GM19397 (cell line): ENCODE data around the gene SMC5.
A peak's percentile ranks its signal among the peaks of the same experiment; 100 is the strongest.
"Not testable (repeated sequence)": the region's sequence is repeated elsewhere in the genome, so short reads cannot be mapped to it uniquely, and the experiment has no call there.

Experiments
- ATAC-seq: cut with Tn5 transposase; IDR thresholded peaks from one replicate; pipeline ENCODE4 v1.9.1; 2021; ENCODE audit warnings: mild to moderate bottlenecking, moderate library complexity; ENCODE audit not compliant: unreplicated experiment

SMC5 gene

GRCh38 chr9:70258692-70259511 is at the start of gene SMC5:
Gene SMC5 (plus strand): TSS chr9:70258978. CDS start chr9:70259079, 101 bp downstream.
- ATAC-seq: peak; percentile 88

GRCh38 chr9:70217029-70217428 is 41.7 kb upstream of the SMC5 start:
- ATAC-seq: no peak

GRCh38 chr9:70218767-70219166 is 40.0 kb upstream of the SMC5 start:
- no peak for ATAC-seq

- ATAC-seq: no peak
Observed at GRCh38 chr9:70220216-70220615, 38.6 kb upstream of the SMC5 start.

GRCh38 chr9:70222354-70222753 is 36.4 kb upstream of the SMC5 start:
- no peak for ATAC-seq

- ATAC-seq: no peak
Observed at GRCh38 chr9:70228118-70228517, 30.7 kb upstream of the SMC5 start.

- no peak for ATAC-seq
Observed at GRCh38 chr9:70228611-70229010, 30.2 kb upstream of the SMC5 start.

- no peak for ATAC-seq
Observed at GRCh38 chr9:70229026-70229425, 29.8 kb upstream of the SMC5 start.

GRCh38 chr9:70229579-70229978 is 29.2 kb upstream of the SMC5 start:
- no peak for ATAC-seq

GRCh38 chr9:70232476-70232875 is 26.3 kb upstream of the SMC5 start:
- no peak for ATAC-seq

GRCh38 chr9:70234208-70234607 is 24.6 kb upstream of the SMC5 start:
- ATAC-seq: not testable (repeated sequence)

GRCh38 chr9:70245952-70246351 is 12.8 kb upstream of the SMC5 start:
- not testable (repeated sequence) for ATAC-seq

- ATAC-seq: no peak
Observed at GRCh38 chr9:70250221-70250620, 8.6 kb upstream of the SMC5 start.

- ATAC-seq: no peak
Observed at GRCh38 chr9:70255486-70255885, 3.3 kb upstream of the SMC5 start.

GRCh38 chr9:70256123-70256551 is 2.6 kb upstream of the SMC5 start:
- no peak for ATAC-seq

GRCh38 chr9:70257502-70257901 is 1.3 kb upstream of the SMC5 start:
- ATAC-seq: no peak

- peak; percentile 48 for ATAC-seq
Observed at GRCh38 chr9:70257991-70258691, 637 bp upstream of the SMC5 start.

- ATAC-seq: no peak
Observed at GRCh38 chr9:70259512-70259802, 679 bp downstream of the SMC5 start.

- ATAC-seq: no peak
Observed at GRCh38 chr9:70260007-70260443, 1.2 kb downstream of the SMC5 start.

GRCh38 chr9:70260606-70261005 is 1.8 kb downstream of the SMC5 start:
- ATAC-seq: peak; percentile 16

- ATAC-seq: no peak
Observed at GRCh38 chr9:70261131-70261870, 2.5 kb downstream of the SMC5 start.

- no peak for ATAC-seq
Observed at GRCh38 chr9:70262366-70262765, 3.6 kb downstream of the SMC5 start.
